ENCODE data around the gene IRAK2. TPM values are rescaled to one million over a fixed set of nuclear protein-coding genes. Genes with fewer than 3 reads are reported as not detected.
"Not testable (repeated sequence)": the region's sequence is repeated elsewhere in the genome, so short reads cannot be mapped to it uniquely, and the experiment has no call there.

The IRAK2 gene
- total RNA-seq, 4 donors from 2014 or later: 1.5 to 10.8 (median 4.7) TPM

DNA sequence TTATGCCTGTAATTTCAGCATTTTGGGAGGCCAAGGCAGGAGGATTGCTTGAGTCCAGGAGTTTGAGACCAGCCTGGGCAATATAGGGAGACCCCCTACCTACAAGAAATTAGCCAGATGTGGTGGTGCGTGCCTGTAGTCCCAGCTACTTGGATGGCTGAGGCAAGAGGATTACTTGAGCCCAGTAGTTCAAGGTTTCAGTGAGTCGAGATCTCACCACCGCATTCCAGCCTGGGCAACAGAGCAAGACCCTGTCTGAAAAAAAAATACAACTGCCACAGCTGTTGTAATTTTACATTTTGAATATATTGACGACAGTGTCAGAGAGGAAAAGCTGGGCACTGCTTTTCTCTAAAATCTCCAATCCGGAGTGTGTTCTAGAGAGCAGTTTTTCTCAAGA is 104.7 kb downstream of the IRAK2 start:
- Histone ChIP-seq H3K9me3 (no peaks in the 10 kb centered on the region), H3K4me1 (peaks cover 0 to 36% (median 11%) of the 10 kb centered on the region in 4 donors), H3K36me3 (peaks cover 0 to 49% (median 2%) of the 10 kb centered on the region in 3 donors), H3K4me3 (no peak overlapping the region), H3K27ac (no peak overlapping the region), H3K27me3 (no peaks in the 10 kb centered on the region)
- WGBS, 2 donors: 95 to 98% methylated on average over 5 of the region's 5 CpGs
- TF ChIP-seq, protein P1, sequence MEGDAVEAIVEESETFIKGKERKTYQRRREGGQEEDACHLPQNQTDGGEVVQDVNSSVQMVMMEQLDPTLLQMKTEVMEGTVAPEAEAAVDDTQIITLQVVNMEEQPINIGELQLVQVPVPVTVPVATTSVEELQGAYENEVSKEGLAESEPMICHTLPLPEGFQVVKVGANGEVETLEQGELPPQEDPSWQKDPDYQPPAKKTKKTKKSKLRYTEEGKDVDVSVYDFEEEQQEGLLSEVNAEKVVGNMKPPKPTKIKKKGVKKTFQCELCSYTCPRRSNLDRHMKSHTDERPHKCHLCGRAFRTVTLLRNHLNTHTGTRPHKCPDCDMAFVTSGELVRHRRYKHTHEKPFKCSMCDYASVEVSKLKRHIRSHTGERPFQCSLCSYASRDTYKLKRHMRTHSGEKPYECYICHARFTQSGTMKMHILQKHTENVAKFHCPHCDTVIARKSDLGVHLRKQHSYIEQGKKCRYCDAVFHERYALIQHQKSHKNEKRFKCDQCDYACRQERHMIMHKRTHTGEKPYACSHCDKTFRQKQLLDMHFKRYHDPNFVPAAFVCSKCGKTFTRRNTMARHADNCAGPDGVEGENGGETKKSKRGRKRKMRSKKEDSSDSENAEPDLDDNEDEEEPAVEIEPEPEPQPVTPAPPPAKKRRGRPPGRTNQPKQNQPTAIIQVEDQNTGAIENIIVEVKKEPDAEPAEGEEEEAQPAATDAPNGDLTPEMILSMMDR (IDR thresholded peaks at IDR 0.05): no peak
- no peak for TF ChIP-seq POLR2A (IDR thresholded peaks at IDR 0.05)
- no peak for TF ChIP-seq EP300 (IDR thresholded peaks at IDR 0.05)
- no peak for DNase-seq (ENCODE audit: low spot score in 2 of 2)

DNA sequence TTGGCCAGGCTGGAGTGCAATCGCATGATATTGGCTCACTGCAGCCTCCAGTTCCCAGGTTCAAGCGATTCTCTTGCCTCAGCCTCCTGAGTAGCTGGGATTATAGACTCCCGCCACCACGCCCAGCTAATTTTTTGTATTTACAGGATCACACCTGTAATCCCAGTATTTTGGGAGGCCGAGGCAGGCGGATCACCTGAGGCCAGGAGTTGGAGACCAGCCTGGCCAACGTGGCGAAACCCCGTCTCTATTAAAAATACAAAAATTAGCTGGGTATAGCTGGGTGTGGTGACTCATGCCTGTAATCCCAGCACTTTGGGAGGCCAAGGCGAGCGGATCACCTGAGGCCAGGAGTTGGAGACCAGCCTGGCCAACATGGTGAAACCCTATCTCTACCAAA is 107.8 kb downstream of the IRAK2 start:
- not testable (repeated sequence) for DNase-seq (ENCODE audit: low spot score in 2 of 2); H3K9me3 ChIP-seq; H3K27ac ChIP-seq; H3K4me3 ChIP-seq; H3K27me3 ChIP-seq
- H3K36me3 ChIP-seq: peaks cover 0 to 57% (median 2%) of the 10 kb centered on the region in 3 donors
- H3K4me1 ChIP-seq: peaks cover 0 to 35% (median 11%) of the 10 kb centered on the region in 4 donors
- 97% methylated on average over 11 of the region's 11 CpGs for WGBS, 2 donors

DNA sequence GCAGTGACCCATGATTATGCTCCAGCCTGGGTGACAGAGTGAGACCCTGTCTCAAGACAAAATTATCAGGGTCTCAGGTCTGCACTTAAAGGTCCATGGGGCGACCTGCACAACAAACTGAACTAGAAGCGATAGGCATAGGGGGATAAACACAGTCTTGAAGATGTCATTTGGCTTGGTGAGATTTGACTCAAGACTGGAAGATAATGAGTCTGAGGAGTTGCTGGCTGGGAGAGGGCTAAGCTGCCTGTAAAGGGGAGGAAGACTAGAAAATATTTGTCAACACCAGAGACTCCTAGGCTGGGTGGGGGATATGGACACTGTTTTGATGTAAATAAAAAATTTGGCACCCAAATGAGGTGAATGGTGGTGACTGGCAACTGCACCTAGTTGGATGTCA is 108.3 kb downstream of the IRAK2 start:
- Histone ChIP-seq H3K27ac (no peak overlapping the region), H3K4me3 (no peak overlapping the region), H3K9me3 (no peaks in the 10 kb centered on the region), H3K4me1 (peaks cover 0 to 31% (median 11%) of the 10 kb centered on the region in 4 donors), H3K36me3 (peaks cover 0 to 62% (median 4%) of the 10 kb centered on the region in 3 donors), H3K27me3 (no peaks in the 10 kb centered on the region)
- TF ChIP-seq EP300 (IDR thresholded peaks at IDR 0.05): no peak
- TF ChIP-seq, protein P1 (IDR thresholded peaks at IDR 0.05): no peak
- TF ChIP-seq POLR2A (IDR thresholded peaks at IDR 0.05): no peak
- DNase-seq (ENCODE audit: low spot score in 2 of 2): no peak
- whole genome bisulfite sequencing, 2 donors: 92 to 94% methylated on average over 2 of the region's 2 CpGs

DNA sequence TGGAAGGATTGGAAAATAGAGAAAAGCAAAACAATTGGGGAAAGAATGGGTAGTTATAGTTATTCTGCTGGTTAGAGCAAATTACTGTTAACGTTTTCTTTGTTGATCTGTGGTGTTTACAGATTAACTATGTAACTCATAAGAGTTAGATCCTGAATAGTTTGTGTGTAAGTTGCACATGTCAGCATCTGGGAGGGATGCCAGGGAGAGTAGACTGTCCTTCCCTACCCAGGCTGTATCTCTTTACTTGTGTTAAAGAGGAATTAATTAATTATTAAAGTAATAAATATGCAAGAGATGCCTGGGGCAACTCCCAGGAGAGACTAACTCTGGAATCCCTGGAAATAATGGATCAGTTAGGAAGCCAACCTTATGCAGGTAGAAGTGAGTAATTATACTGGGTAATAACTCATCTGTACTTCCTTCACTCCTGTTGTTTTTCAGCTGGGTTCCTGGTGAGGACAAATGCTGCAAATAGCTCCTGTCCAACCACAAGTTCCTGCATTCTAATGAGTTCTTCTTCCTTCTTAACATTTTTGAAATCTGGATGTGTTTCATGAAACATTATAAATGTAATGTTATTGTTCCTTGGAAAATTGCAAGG is 109.1 kb downstream of the IRAK2 start:
- Histone ChIP-seq H3K27me3 (no peaks in the 10 kb centered on the region), H3K36me3 (peaks cover 0 to 70% (median 13%) of the 10 kb centered on the region in 3 donors), H3K4me3 (no peak overlapping the region), H3K27ac (no peak overlapping the region), H3K9me3 (no peaks in the 10 kb centered on the region), H3K4me1 (peaks cover 0 to 25% (median 11%) of the 10 kb centered on the region in 4 donors)
- no peak for TF ChIP-seq POLR2A (IDR thresholded peaks at IDR 0.05)
- TF ChIP-seq EP300 (IDR thresholded peaks at IDR 0.05): no peak
- TF ChIP-seq, protein P1 (IDR thresholded peaks at IDR 0.05): no peak
- 32 to 33% methylated on average over 1 of the region's 1 CpG for whole genome bisulfite sequencing, 2 donors
- no peak for DNase-seq (ENCODE audit: low spot score in 2 of 2)

DNA sequence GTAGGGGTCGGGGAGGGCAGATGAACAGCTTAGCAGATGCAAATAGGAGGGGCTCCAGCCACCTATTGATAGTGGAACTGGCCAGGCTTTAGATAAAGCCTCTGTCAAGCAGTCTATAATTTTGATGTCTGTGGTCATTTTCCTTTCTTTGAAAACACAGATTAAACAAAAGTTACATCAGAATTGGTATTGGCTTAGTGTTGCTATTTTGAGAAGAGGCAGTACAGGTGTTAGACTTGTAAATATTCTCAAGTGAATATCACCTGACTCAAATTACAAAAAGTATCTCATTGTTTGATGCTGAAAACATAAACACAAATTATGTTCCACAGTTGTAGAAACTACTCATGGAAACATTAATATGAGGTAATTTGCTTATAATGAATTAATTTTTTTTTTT is 109.9 kb downstream of the IRAK2 start:
- H3K27ac ChIP-seq: no peak overlapping the region
- WGBS, 2 donors: 57 to 79% methylated on average over 1 of the region's 1 CpG
- H3K36me3 ChIP-seq: peaks cover 0 to 71% (median 16%) of the 10 kb centered on the region in 3 donors
- TF ChIP-seq POLR2A (IDR thresholded peaks at IDR 0.05): no peak
- no peak for TF ChIP-seq EP300 (IDR thresholded peaks at IDR 0.05)
- TF ChIP-seq, protein P1 (IDR thresholded peaks at IDR 0.05): no peak
- no peaks in the 10 kb centered on the region for H3K9me3 ChIP-seq
- DNase-seq (ENCODE audit: low spot score in 2 of 2): no peak
- no peak overlapping the region for H3K4me3 ChIP-seq
- H3K4me1 ChIP-seq: peaks cover 0 to 25% (median 11%) of the 10 kb centered on the region in 4 donors
- no peaks in the 10 kb centered on the region for H3K27me3 ChIP-seq
